Right lobe of liver (tissue), 4 donors: Measurements from ENCODE around the gene PTH1R.

Experiments used
- CTCF ChIP-seq, 4 donors: fragments of 200-600 bp in 3 of 4; fragments of 450-650 bp in 1 of 4; IDR thresholded peaks; one replicate each; pipeline versions ENCODE4 v1.5.1 to v1.8.0; 2016 to 2022; ENCODE audit warnings: antibody characterized with exemption in 4 of 4, mild to moderate bottlenecking in 2 of 4
- POLR2A ChIP-seq: fragments of 450-650 bp; IDR thresholded peaks from one replicate; pipeline ENCODE4 v1.6.1; 2017; ENCODE audit warnings: antibody characterized with exemption, mild to moderate bottlenecking
- donor health status: DM: no; HTN: no; CAD: no.
- donor health status: DM: no; HTN: no; CAD: no.
- donor health status: DM: no; HTN: yes; CAD: no.

DNA sequence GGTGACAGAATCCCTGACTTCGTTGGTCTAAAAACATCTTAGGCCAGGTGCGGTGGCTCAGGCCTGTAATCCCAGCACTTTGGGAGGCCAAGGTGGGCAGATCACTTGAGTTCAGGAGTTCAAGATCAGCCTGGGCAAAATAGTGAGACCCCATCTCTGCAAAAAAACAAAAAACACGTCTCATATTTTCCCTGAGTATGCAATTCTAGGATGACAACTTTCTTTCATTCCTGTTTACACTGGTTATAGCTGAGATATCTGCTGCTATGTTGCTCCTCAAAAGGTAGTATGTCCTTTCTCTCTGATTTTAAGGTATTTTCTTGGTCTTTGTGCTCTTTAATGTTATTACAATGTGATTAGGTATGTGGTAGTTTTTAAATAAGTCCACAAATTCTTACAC lies 39.3 kb downstream of the PTH1R start:
- TF ChIP-seq CTCF (IDR thresholded peaks at IDR 0.05): no peak
- TF ChIP-seq POLR2A: no peak
